ENCODE measurements around the gene ASIC4.

ASIC4 gene

GRCh38 chr2:219522111-219523030 is 8.1 kb downstream of the ASIC4 start:
- peaks cover 8% of the 10 kb centered on the region for H3K27me3 ChIP-seq (replicated peaks; ENCODE audit: control insufficient read depth, insufficient read depth, low read length)
- no peak for TF ChIP-seq CTCF (IDR thresholded peaks at IDR 0.05; ENCODE audit: insufficient read depth, low read length, poor library complexity, severe bottlenecking)
- no peak overlapping the region for H3K4me3 ChIP-seq (replicated peaks; ENCODE audit: low read depth, low read length)
- no peak for DNase-seq (ENCODE audit: extremely low read depth, insufficient read length)
- no peaks in the 10 kb centered on the region for H3K36me3 ChIP-seq (ENCODE audit: control insufficient read depth, insufficient read depth, low read length)

GRCh38 chr2:219523031-219523671 is 8.9 kb downstream of the ASIC4 start:
- peaks cover 8% of the 10 kb centered on the region for H3K27me3 ChIP-seq (replicated peaks; ENCODE audit: control insufficient read depth, insufficient read depth, low read length)
- H3K36me3 ChIP-seq (ENCODE audit: control insufficient read depth, insufficient read depth, low read length): no peaks in the 10 kb centered on the region
- no peak for TF ChIP-seq CTCF (IDR thresholded peaks at IDR 0.05; ENCODE audit: insufficient read depth, low read length, poor library complexity, severe bottlenecking)
- DNase-seq (ENCODE audit: extremely low read depth, insufficient read length): no peak
- H3K4me3 ChIP-seq (replicated peaks; ENCODE audit: low read depth, low read length): no peak overlapping the region

GRCh38 chr2:219524817-219525216 is 10.5 kb downstream of the ASIC4 start:
- no peak for TF ChIP-seq CTCF (IDR thresholded peaks at IDR 0.05; ENCODE audit: insufficient read depth, low read length, poor library complexity, severe bottlenecking)
- no peaks in the 10 kb centered on the region for H3K36me3 ChIP-seq (ENCODE audit: control insufficient read depth, insufficient read depth, low read length)
- H3K27me3 ChIP-seq (replicated peaks; ENCODE audit: control insufficient read depth, insufficient read depth, low read length): peaks cover 14% of the 10 kb centered on the region
- no peak overlapping the region for H3K4me3 ChIP-seq (replicated peaks; ENCODE audit: low read depth, low read length)
- DNase-seq (ENCODE audit: extremely low read depth, insufficient read length): no peak

GRCh38 chr2:219525533-219526232 is 11.4 kb downstream of the ASIC4 start:
- no peak for DNase-seq (ENCODE audit: extremely low read depth, insufficient read length)
- Histone ChIP-seq H3K4me3 (replicated peaks; ENCODE audit: low read depth, low read length) (no peak overlapping the region), H3K27me3 (replicated peaks; ENCODE audit: control insufficient read depth, insufficient read depth, low read length) (peaks cover 15% of the 10 kb centered on the region), H3K36me3 (ENCODE audit: control insufficient read depth, insufficient read depth, low read length) (no peaks in the 10 kb centered on the region)
- no peak for TF ChIP-seq CTCF (IDR thresholded peaks at IDR 0.05; ENCODE audit: insufficient read depth, low read length, poor library complexity, severe bottlenecking)

GRCh38 chr2:219526320-219527075 is 12.2 kb downstream of the ASIC4 start:
- no peak for DNase-seq (ENCODE audit: extremely low read depth, insufficient read length)
- Histone ChIP-seq H3K4me3 (replicated peaks; ENCODE audit: low read depth, low read length) (no peak overlapping the region), H3K36me3 (ENCODE audit: control insufficient read depth, insufficient read depth, low read length) (no peaks in the 10 kb centered on the region), H3K27me3 (replicated peaks; ENCODE audit: control insufficient read depth, insufficient read depth, low read length) (peaks cover 15% of the 10 kb centered on the region)
- TF ChIP-seq CTCF (IDR thresholded peaks at IDR 0.05; ENCODE audit: insufficient read depth, low read length, poor library complexity, severe bottlenecking): no peak

Measured in GM06990 (cell line).